H1 (cell line): ENCODE results near the gene SLC35A2. TPM values are rescaled to one million over a fixed set of nuclear protein-coding genes. Genes with fewer than 3 reads are reported as not detected.
A peak's percentile ranks its signal among the peaks of the same experiment; 100 is the strongest.

Experiments
- CTCF ChIA-PET: fragments of 300-600 bp; sonication (Branson Sonifier 250); formaldehyde crosslinking; loops from one replicate; lab custom pipeline; 2021; ENCODE audit not compliant: partially characterized antibody; lab: Charles Lee
- POLR2A ChIA-PET: fragments of 300-600 bp; sonication (Branson Sonifier 250); formaldehyde crosslinking; loops from one replicate; lab custom pipeline; 2021; ENCODE audit warnings: inconsistent platforms; ENCODE audit not compliant: partially characterized antibody; lab: Charles Lee
- DNase-seq, 2 experiments: peaks; one replicate each; pipeline versions ENCODE4 v3.0.0 to v3.0.0-alpha.2; 2010 to 2022; ENCODE audit warnings: low spot score in 2 of 2, low read depth in 1 of 2, mixed read lengths in 1 of 2
- FAIRE-seq: peaks from 2 replicates; lab custom pipeline; 2011; peaks lifted over from hg19 to GRCh38; lab: Jason Lieb, UNC
- H2AFZ ChIP-seq: 2 replicates; pipeline ENCODE4 v1.8.1; 2012; ENCODE audit warnings: low read length, inconsistent platforms
- H2AK5ac ChIP-seq: 2 replicates; pipeline ENCODE4 v1.6.1; 2013; ENCODE audit warnings: low read depth, low read length
- H2BK120ac ChIP-seq: replicated peaks from 2 replicates; pipeline ENCODE3; 2013; ENCODE audit warnings: low read depth, low read length, inconsistent platforms
- H2BK12ac ChIP-seq: 2 replicates; pipeline ENCODE4 v1.6.1; 2013; ENCODE audit warnings: low read depth, low read length
- H2BK15ac ChIP-seq: 2 replicates; pipeline ENCODE4 v1.6.1; 2013; ENCODE audit warnings: low read length
- H2BK20ac ChIP-seq: 2 replicates; pipeline ENCODE4 v1.6.1; 2013; ENCODE audit warnings: low read length
- H2BK5ac ChIP-seq: 2 replicates; pipeline ENCODE4 v1.6.1; 2013; ENCODE audit warnings: low read depth, low read length
- H3K14ac ChIP-seq: 2 replicates; pipeline ENCODE4 v1.6.1; 2013; ENCODE audit warnings: inconsistent platforms; ENCODE audit not compliant: insufficient read length
- H3K18ac ChIP-seq: 2 replicates; pipeline ENCODE4 v1.6.1; 2013; ENCODE audit warnings: low read length; ENCODE audit errors: extremely low read depth
- H3K23ac ChIP-seq: 2 replicates; pipeline ENCODE4 v1.6.1; 2013; ENCODE audit warnings: inconsistent platforms; ENCODE audit not compliant: insufficient read length
- H3K23me2 ChIP-seq: 2 replicates; pipeline ENCODE4 v1.6.1; 2013; ENCODE audit warnings: low read depth, low read length
- H3K27ac ChIP-seq: 2 replicates; pipeline ENCODE4 v1.6.1; 2011; ENCODE audit warnings: low read depth, low read length, inconsistent platforms
- H3K27me3 ChIP-seq, 4 experiments: replicated peaks in 1 of 4; 1 replicate in 1 of 4; 2 replicates in 3 of 4; pipeline versions ENCODE4 v1.6.1 to v1.8.1; 2011 to 2013; ENCODE audit warnings: low read length in 3 of 4, mild to moderate bottlenecking in 3 of 4, inconsistent platforms in 2 of 4, mixed read lengths in 2 of 4, moderate library complexity in 1 of 4; ENCODE audit not compliant: control insufficient read depth in 3 of 4, insufficient read depth in 3 of 4; ENCODE audit errors: extremely low read depth in 1 of 4
- H3K36me3 ChIP-seq, 4 experiments: 2 replicates each; pipeline versions ENCODE4 v1.6.1 to v1.8.1; 2011 to 2013; ENCODE audit warnings: mild to moderate bottlenecking in 4 of 4, low read length in 3 of 4, moderate library complexity in 2 of 4, control low read depth in 1 of 4, inconsistent platforms in 1 of 4; ENCODE audit not compliant: insufficient read depth in 4 of 4, control insufficient read depth in 2 of 4
- H3K4ac ChIP-seq: replicated peaks from 2 replicates; pipeline ENCODE3; 2013; ENCODE audit warnings: low read length, low read depth, mixed read lengths, inconsistent platforms; ENCODE audit not compliant: insufficient read length
- H3K4me1 ChIP-seq, 4 experiments: replicated peaks in 1 of 4; 1 replicate in 1 of 4; 2 replicates in 3 of 4; pipeline versions ENCODE4 v1.6.1 to v1.8.1; 2011 to 2013; ENCODE audit warnings: low read length in 3 of 4, inconsistent platforms in 2 of 4, mixed read lengths in 1 of 4; ENCODE audit not compliant: insufficient read depth in 4 of 4, control insufficient read depth in 3 of 4
- H3K4me2 ChIP-seq, 2 experiments: 2 replicates each; pipeline versions ENCODE4 v1.6.1 to v1.8.1; 2011 to 2013; ENCODE audit warnings: low read depth in 2 of 2, low read length in 2 of 2, control low read depth in 1 of 2, inconsistent platforms in 1 of 2, mild to moderate bottlenecking in 1 of 2; ENCODE audit not compliant: insufficient read depth in 1 of 2
- H3K4me3 ChIP-seq, 4 experiments: fragments of 200-600, 300-600 bp in 1 of 4; sonication (generic), shearing (Covaris generic), sonication (Bioruptor Twin) in 1 of 4; 2 replicates each; pipeline versions ENCODE4 v1.5.1 to v1.8.1; 2011 to 2016; ENCODE audit warnings: low read length in 4 of 4, low read depth in 3 of 4, control low read depth in 2 of 4, inconsistent platforms in 2 of 4, mild to moderate bottlenecking in 2 of 4, mixed read lengths in 1 of 4, moderate library complexity in 1 of 4; ENCODE audit not compliant: insufficient read depth in 2 of 4; ENCODE audit errors: extremely low read depth in 1 of 4
- H3K56ac ChIP-seq: replicated peaks from 2 replicates; pipeline ENCODE3; 2013; ENCODE audit warnings: low read depth, mild to moderate bottlenecking, mixed read lengths, low read length, inconsistent platforms; ENCODE audit not compliant: insufficient read length
- H3K79me1 ChIP-seq: 2 replicates; pipeline ENCODE4 v1.6.1; 2013; ENCODE audit warnings: low read depth, low read length, control low read depth
- H3K79me2 ChIP-seq, 2 experiments: 2 replicates each; pipeline versions ENCODE4 v1.6.1 to v1.8.1; 2012 to 2013; ENCODE audit warnings: low read length in 2 of 2, mild to moderate bottlenecking in 2 of 2, inconsistent platforms in 1 of 2; ENCODE audit not compliant: insufficient read depth in 2 of 2, control insufficient read depth in 1 of 2
- H3K9ac ChIP-seq, 4 experiments: replicated peaks in 1 of 4; 1 replicate in 1 of 4; 2 replicates in 3 of 4; pipeline versions ENCODE4 v1.6.1 to v1.8.1; 2011 to 2013; ENCODE audit warnings: low read depth in 3 of 4, low read length in 3 of 4, control low read depth in 2 of 4, mild to moderate bottlenecking in 2 of 4, moderate library complexity in 2 of 4, inconsistent platforms in 1 of 4; ENCODE audit errors: extremely low read depth in 1 of 4
- H3K9me3 ChIP-seq, 2 experiments: 2 replicates each; pipeline versions ENCODE4 v1.6.1 to v1.8.1; 2012 to 2013; ENCODE audit warnings: mild to moderate bottlenecking in 2 of 2, moderate library complexity in 2 of 2, control low read depth in 1 of 2, inconsistent platforms in 1 of 2, low read depth in 1 of 2, low read length in 1 of 2, mixed read lengths in 1 of 2; ENCODE audit not compliant: insufficient read depth in 2 of 2
- H4K20me1 ChIP-seq, 2 experiments: replicated peaks in 1 of 2; 2 replicates each; pipeline versions ENCODE3 to v1.8.1; 2011 to 2013; ENCODE audit warnings: inconsistent platforms in 2 of 2, low read length in 2 of 2, mild to moderate bottlenecking in 1 of 2; ENCODE audit not compliant: insufficient read depth in 2 of 2, control insufficient read depth in 1 of 2
- H4K5ac ChIP-seq: 2 replicates; pipeline ENCODE4 v1.6.1; 2013; ENCODE audit warnings: low read length, low read depth, mixed read lengths, inconsistent platforms; ENCODE audit not compliant: insufficient read length
- H4K8ac ChIP-seq: 2 replicates; pipeline ENCODE4 v1.8.0; 2013; ENCODE audit warnings: mild to moderate bottlenecking, moderate library complexity, low read length, inconsistent platforms; ENCODE audit not compliant: insufficient read depth; ENCODE audit errors: extremely low read depth
- H4K91ac ChIP-seq: replicated peaks from 2 replicates; pipeline ENCODE3; 2013; ENCODE audit warnings: low read length, mixed read lengths, inconsistent platforms; ENCODE audit not compliant: insufficient read length
- CHD2 ChIP-seq: IDR thresholded peaks from 2 replicates; pipeline ENCODE4 v1.6.1; 2012; ENCODE audit warnings: low read length, improper control_type of control experiment
- CREB1 ChIP-seq: IDR thresholded peaks from 2 replicates; pipeline ENCODE4 v1.6.1; 2012; ENCODE audit warnings: inconsistent platforms
- EZH2 ChIP-seq: fragments of 200-600 bp; sonication (generic); IDR thresholded peaks from 2 replicates; pipeline ENCODE4 v1.7.1; 2012; ENCODE audit warnings: low read depth, mild to moderate bottlenecking, moderate library complexity, low read length, inconsistent platforms; ENCODE audit not compliant: severe bottlenecking
- PHF8 ChIP-seq: fragments of 200-600 bp; sonication (generic); conservative IDR thresholded peaks from 2 replicates; pipeline ENCODE4 v1.7.1; 2012; ENCODE audit warnings: low read depth, mild to moderate bottlenecking, inconsistent platforms, low read length, moderate library complexity
- RAD21 ChIP-seq, 2 experiments: IDR thresholded peaks in 1 of 2; conservative IDR thresholded peaks in 1 of 2; 2 replicates each; pipeline ENCODE4 v1.6.1; 2011; ENCODE audit warnings: low read depth in 2 of 2, low read length in 2 of 2, improper control_type of control experiment in 1 of 2, inconsistent platforms in 1 of 2, mild to moderate bottlenecking in 1 of 2, moderate library complexity in 1 of 2
- RXRA ChIP-seq: IDR thresholded peaks from 2 replicates; pipeline ENCODE4 v1.6.1; 2011; ENCODE audit warnings: low read depth, mild to moderate bottlenecking, low read length, moderate library complexity; ENCODE audit not compliant: insufficient read depth
- SP1 ChIP-seq: IDR thresholded peaks from 2 replicates; pipeline ENCODE4 v1.6.1; 2011; ENCODE audit warnings: low read depth, low read length
- SP2 ChIP-seq: IDR thresholded peaks from 2 replicates; pipeline ENCODE4 v1.6.1; 2012; ENCODE audit warnings: mild to moderate bottlenecking, low read length, inconsistent platforms
- WGBS, 2 experiments: shearing (Covaris generic) in 1 of 2; methylation state at CpG; one replicate each; pipeline versions ENCODE4 v1.1.6 to v1.1.7; 2013 to 2015; ENCODE audit warnings: low lambda C conversion rate in 2 of 2, mixed read lengths in 2 of 2, inconsistent platforms in 1 of 2, low coverage in 1 of 2, missing lambda C conversion rate in 1 of 2; ENCODE audit not compliant: insufficient replicate concordance in 2 of 2, insufficient coverage in 1 of 2, insufficient read length in 1 of 2; ENCODE audit errors: extremely low coverage in 1 of 2, missing lambda C conversion rate in 1 of 2; 5-methylcytosine and 5-hydroxymethylcytosine counted together
- polyA plus RNA-seq, 7 experiments: library from polyadenylated mRNA; depleted of rRNA in 3 of 7; stranded (reverse) in 5 of 7; unstranded in 2 of 7; fragments of >200 nt in 5 of 7; fragments of 200-250 nt in 2 of 7; gene quantifications; 1 replicate in 5 of 7; 2 replicates in 1 of 7; 4 replicates in 1 of 7; pipeline versions ENCODE4 v1.2.1 to v1.2.3, GENCODE V29; 2011 to 2013; ENCODE audit warnings: missing spikeins in 2 of 7, mixed read lengths in 2 of 7
- total RNA-seq: library from RNA; stranded (reverse); fragmentation: NEBNext Ultra II Directional; extraction: Animal tissue kit (Norgen Biotek cat#: 25700); gene quantifications from 2 replicates; pipeline ENCODE4 v1.2.1, GENCODE V29; 2021

Gene SLC35A2
- total and polyA plus RNA-seq, 2 of the 8 experiments (the other 6 are each of a cell fraction or from before 2014, with no cell fraction given): 21.4 to 48.3 TPM

DNA sequence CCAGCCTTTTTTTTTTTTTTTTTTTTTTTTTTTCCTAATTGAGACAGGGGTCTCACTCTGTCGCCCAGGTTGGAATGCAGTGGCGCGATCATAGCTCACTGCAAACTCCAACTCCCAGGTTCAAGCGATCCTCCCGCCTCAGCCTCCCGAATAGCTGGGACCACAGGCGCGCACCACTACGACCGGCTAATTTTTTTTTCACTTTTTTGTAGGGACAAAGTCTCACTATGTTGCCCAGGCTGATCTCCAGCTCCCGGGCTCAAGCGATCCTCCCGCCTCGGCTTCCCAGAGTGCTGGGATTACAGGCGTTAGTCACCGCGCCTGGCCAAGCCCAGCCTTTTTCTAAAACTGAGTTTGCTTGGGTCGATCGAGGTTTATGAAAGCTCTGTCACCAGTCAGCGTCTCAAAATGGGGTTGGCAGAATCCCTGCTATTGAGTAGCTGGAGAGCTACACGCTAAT, 47.2 kb upstream of the SLC35A2 start:
- peak; percentile 13 for FAIRE-seq
- WGBS, 2 experiments: 8% methylated on average over 14 of the region's 21 CpGs; no CpG with 5 or more reads in 1 of the 2 experiments

More for the DNA sequence above, 47.2 kb upstream of the SLC35A2 start:
- Histone ChIP-seq H3K4me3 (peak overlapping the region; percentile 47 to 94 (median 70); a peak in 7 of 8 replicates), H3K14ac (no peak overlapping the region), H3K9ac (peak overlapping the region in 2 of 4 experiments; percentile 34 to 47; a peak in 3 of 7 replicates), H2BK5ac (no peak overlapping the region), H3K4me2 (peak overlapping the region; percentile 64 to 72), H3K4me1 (peaks cover 0 to 7% (median 2%) of the 10 kb centered on the region in 4 experiments; a peak in 4 of 7 replicates), H3K4ac (no peak overlapping the region), H3K27me3 (no peaks in the 10 kb centered on the region), H4K5ac (no peak overlapping the region), H2BK20ac (no peak overlapping the region), H2BK15ac (no peak overlapping the region), H3K56ac (no peak overlapping the region), H2BK120ac (no peak overlapping the region)
- DNase-seq: peak in 1 of 2 experiments; percentile 48
- TF ChIP-seq SP1: no peak
- TF ChIP-seq CHD2: no peak
- no peak for TF ChIP-seq RAD21 (IDR thresholded peaks at IDR 0.05 in 1 of 2, conservative IDR thresholded peaks at IDR 0.05 in 1 of 2; ENCODE audit: low read depth in 2 of 2, low read length in 2 of 2)
- no peak for TF ChIP-seq CREB1
- TF ChIP-seq SP2: no peak
- no peak for TF ChIP-seq EZH2
- 0 out of 2 replicates have a peak, but pooled peaks have one; percentile 11 for TF ChIP-seq PHF8
- TF ChIP-seq RXRA: no peak
- TF ChIP-seq, all 59 proteins: peak for 1
- Histone ChIP-seq H3K36me3 (peaks cover 0 to 13% (median 6%) of the 10 kb centered on the region in 4 experiments; a peak in 6 of 8 replicates), H3K23me2 (peaks cover 4% of the 10 kb centered on the region; the same call in 1 of the 2 replicates), H3K9me3 (no peaks in the 10 kb centered on the region), H4K8ac (peak overlapping the region; percentile 35), H4K20me1 (peaks cover 0 to 2% of the 10 kb centered on the region in 2 experiments), H3K79me1 (peaks cover 7% of the 10 kb centered on the region; the same call in 1 of the 2 replicates), H2BK12ac (no peak overlapping the region), H3K23ac (no peak overlapping the region), H3K18ac (no peak overlapping the region), H3K79me2 (peaks cover 16 to 34% of the 10 kb centered on the region in 2 experiments; a peak in 3 of 4 replicates), H2AK5ac (no peak overlapping the region), H3K27ac (no peak overlapping the region), H4K91ac (no peak overlapping the region), H2AFZ (no peak overlapping the region)
- CTCF ChIA-PET: interaction anchor here (2.0 to 2.2 kb wide), 2 partner anchors 10 to 14 kb away, joined by 4 to 15 read pairs; partner anchors contain the start of gene KCND1
- POLR2A ChIA-PET: interaction anchor here (0.6 to 6.7 kb wide), 11 partner anchors 12 to 882 kb away, joined by 3 to 70 read pairs (median 5); partner anchors contain the start of genes KCND1, PQBP1, SLC35A2 and TIMM17B
